ENCODE measurements around the gene TRIP13. TPM values are rescaled to one million over a fixed set of nuclear protein-coding genes. Genes with fewer than 3 reads are reported as not detected.

Gene TRIP13
- total RNA-seq, 3 donors from 2014 or later, result 0.96 to 2.3 (median 1.5) TPM

DNA sequence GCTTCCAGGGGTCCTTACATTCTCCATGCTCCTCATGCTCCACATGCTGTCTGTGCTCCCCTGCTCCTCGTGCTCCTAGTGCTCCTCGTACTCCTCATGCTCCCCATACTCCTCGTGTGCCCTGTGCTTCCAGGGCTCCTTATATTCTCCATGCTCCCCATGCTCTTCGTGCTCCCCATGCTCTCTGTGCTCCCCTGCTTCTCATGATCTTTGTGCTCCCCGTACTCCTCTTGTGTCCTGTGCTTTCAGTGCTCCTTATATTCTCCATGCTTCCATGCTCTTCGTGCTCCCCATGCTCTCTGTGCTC is 51.9 kb downstream of the TRIP13 start:
- Histone ChIP-seq H3K36me3 (no peaks in the 10 kb centered on the region), H3K4me1 (peaks cover 4 to 13% of the 10 kb centered on the region in 2 donors), H3K4me3 (no peak overlapping the region), H3K9me3 (no peaks in the 10 kb centered on the region), H3K27me3 (peaks cover 0 to 25% of the 10 kb centered on the region in 2 donors), H3K27ac (no peak overlapping the region)
- TF ChIP-seq POLR2A (IDR thresholded peaks at IDR 0.05) (no peak), POLR2AphosphoS5 (IDR thresholded peaks at IDR 0.05) (no peak)
- TF ChIP-seq, protein P1, sequence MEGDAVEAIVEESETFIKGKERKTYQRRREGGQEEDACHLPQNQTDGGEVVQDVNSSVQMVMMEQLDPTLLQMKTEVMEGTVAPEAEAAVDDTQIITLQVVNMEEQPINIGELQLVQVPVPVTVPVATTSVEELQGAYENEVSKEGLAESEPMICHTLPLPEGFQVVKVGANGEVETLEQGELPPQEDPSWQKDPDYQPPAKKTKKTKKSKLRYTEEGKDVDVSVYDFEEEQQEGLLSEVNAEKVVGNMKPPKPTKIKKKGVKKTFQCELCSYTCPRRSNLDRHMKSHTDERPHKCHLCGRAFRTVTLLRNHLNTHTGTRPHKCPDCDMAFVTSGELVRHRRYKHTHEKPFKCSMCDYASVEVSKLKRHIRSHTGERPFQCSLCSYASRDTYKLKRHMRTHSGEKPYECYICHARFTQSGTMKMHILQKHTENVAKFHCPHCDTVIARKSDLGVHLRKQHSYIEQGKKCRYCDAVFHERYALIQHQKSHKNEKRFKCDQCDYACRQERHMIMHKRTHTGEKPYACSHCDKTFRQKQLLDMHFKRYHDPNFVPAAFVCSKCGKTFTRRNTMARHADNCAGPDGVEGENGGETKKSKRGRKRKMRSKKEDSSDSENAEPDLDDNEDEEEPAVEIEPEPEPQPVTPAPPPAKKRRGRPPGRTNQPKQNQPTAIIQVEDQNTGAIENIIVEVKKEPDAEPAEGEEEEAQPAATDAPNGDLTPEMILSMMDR (IDR thresholded peaks at IDR 0.05), result no peak
- DNase-seq (ENCODE audit: low spot score in 2 of 2), result no peak
- intact Hi-C loops (cut with DNase I; ENCODE audit: low total_unique reads), result no loop called here

DNA sequence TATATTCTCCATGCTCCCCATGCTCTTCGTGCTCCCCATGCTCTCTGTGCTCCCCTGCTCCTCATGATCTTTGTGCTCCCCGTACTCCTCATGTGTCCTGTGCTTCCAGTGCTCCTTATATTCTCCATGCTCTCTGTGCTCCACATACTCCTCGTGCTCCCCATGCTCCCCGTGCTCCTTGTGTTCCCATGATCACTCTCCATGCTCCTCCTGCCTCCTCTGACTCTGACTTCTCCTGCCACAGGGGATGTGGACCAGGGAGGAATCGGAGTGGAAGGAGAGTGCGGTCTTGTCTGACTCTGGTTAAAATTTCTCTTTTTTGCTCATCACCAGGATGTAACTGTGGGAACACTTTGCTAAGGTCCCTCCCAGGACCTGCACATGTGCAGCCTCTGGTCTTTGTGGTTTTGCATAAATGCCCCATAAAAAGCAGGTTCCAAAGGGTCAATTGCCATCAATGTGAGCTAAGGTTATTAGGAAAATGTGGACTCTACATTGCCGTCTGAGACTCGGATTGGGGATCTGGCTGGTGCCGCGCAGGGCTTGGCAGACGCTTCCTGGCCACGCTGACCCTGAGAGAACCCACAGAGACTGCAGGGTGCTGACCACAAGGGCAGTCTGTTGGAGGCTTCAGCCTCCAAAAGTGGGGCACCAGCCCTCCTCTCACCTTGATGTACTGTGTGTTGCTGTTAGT is 52.5 kb downstream of the TRIP13 start:
- no peak overlapping the region for H3K27ac ChIP-seq
- TF ChIP-seq POLR2A (IDR thresholded peaks at IDR 0.05) (no peak), POLR2AphosphoS5 (IDR thresholded peaks at IDR 0.05) (no peak)
- TF ChIP-seq, protein P1 (IDR thresholded peaks at IDR 0.05), result no peak
- intact Hi-C loops (cut with DNase I; ENCODE audit: low total_unique reads), result no loop called here
- H3K4me3 ChIP-seq, result no peak overlapping the region
- peaks cover 0 to 25% of the 10 kb centered on the region in 2 donors for H3K27me3 ChIP-seq
- no peaks in the 10 kb centered on the region for H3K36me3 ChIP-seq
- H3K4me1 ChIP-seq, result peaks cover 4 to 13% of the 10 kb centered on the region in 2 donors
- H3K9me3 ChIP-seq, result no peaks in the 10 kb centered on the region
- DNase-seq (ENCODE audit: low spot score in 2 of 2), result no peak

DNA sequence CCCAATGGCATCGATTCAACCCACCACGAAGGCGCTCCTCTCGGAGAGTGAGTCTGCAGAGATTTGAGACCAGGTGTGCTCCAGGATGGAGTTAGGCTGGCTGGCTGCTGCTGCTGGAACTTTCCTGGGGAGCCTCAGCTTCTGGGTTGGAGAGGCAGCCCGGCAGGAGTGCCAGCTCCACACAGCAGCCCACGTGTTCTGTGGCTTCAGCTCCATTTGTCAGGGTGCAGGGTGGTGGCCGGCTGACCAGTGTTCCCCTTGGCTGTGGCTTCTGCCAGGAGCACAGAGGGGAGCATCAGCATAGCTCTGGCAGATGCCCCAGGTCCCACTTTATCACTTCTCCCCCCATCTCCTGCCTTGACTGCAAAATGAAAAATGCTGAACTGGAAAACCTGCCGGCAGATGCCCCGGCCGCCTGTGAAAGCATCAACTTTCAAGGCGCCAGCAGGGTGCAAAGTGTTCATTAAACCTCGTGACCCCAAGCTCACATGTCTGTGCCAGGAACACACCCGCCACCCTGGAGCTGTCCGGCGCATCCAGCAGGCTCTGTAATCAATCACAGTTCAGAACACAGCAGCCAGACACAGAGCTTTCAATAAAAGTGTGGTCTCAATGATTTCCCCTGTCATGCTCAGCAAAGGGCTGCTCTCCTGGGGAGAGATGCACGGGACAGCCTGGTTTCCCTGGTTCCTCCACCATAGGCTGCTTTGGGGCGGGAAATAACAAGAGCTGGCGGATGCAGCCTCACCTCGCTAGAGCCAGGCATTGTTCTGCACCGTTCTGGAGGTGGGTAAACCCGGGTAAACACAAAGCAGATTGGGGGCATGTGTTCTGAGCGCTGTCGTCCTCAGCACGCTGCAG is 53.2 kb downstream of the TRIP13 start:
- Histone ChIP-seq H3K27me3 (peaks cover 0 to 25% of the 10 kb centered on the region in 2 donors), H3K4me1 (peaks cover 4 to 13% of the 10 kb centered on the region in 2 donors), H3K27ac (no peak overlapping the region), H3K9me3 (no peaks in the 10 kb centered on the region), H3K4me3 (no peak overlapping the region), H3K36me3 (no peaks in the 10 kb centered on the region)
- TF ChIP-seq POLR2AphosphoS5 (IDR thresholded peaks at IDR 0.05) (no peak), POLR2A (IDR thresholded peaks at IDR 0.05) (no peak)
- TF ChIP-seq, protein P1 (IDR thresholded peaks at IDR 0.05), result no peak
- no peak for DNase-seq (ENCODE audit: low spot score in 2 of 2)
- intact Hi-C loops (cut with DNase I; ENCODE audit: low total_unique reads), result loop anchor here (2.0 kb wide), 1 partner anchor 31 kb away; no protein-coding TSS in a partner anchor

DNA sequence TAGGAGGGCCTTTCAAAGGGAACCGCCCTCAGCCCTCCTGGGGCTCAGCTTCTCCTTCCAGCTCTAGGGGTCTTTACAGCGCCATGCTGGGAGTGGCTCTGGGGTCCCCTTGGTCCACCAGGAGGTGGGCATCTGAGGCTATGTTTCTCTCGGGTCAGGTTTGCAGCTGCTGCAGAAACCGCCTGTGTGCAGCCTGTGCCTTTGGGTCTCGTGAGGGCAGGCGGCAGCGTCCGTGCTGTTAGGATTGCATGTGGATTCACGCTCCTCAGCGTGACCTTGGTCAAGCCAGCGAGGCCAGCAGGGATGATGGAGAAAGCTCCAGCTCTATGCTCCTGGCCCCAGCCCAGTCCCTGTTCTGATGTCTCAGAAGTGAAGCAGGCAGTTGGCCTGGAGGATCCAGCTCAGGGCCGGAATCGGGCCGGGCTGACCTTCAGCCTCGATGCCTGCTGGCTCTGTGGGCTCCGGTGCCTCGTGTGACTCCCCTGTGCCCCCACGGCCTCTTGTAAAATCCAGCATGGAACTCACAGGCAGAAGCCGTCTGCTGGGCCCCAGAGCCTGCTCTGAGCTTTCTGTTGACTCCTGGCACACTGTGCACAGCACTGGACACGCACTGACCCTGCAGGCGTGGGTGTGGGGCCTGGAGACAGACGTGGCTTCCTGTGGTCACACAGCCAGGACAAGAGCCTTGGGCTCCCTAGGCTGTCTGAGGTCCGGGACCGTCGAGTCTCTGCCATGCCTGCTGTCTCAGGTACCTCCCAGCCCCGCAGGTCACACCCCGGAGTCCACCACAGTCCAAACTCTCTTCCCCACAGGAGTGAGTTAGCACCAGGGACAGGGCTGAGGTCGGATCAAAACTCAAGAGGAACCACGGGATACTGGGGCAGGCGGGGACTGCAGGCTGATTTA is 54.3 kb downstream of the TRIP13 start:
- intact Hi-C loops (cut with DNase I; ENCODE audit: low total_unique reads), result loop anchor here (2.0 kb wide), 1 partner anchor 32 kb away; no protein-coding TSS in a partner anchor
- no peak for TF ChIP-seq POLR2A (IDR thresholded peaks at IDR 0.05)
- TF ChIP-seq, protein P1 (IDR thresholded peaks at IDR 0.05), result no peak
- TF ChIP-seq POLR2AphosphoS5 (IDR thresholded peaks at IDR 0.05), result no peak
- Histone ChIP-seq H3K36me3 (no peaks in the 10 kb centered on the region), H3K27me3 (peaks cover 0 to 25% of the 10 kb centered on the region in 2 donors), H3K4me3 (no peak overlapping the region), H3K27ac (no peak overlapping the region), H3K4me1 (peaks cover 4 to 13% of the 10 kb centered on the region in 2 donors), H3K9me3 (no peaks in the 10 kb centered on the region)
- DNase-seq (ENCODE audit: low spot score in 2 of 2), result no peak
